Peyer's patch (tissue), 4 donors: ENCODE data around the gene PRKCI. TPM values are rescaled to one million over a fixed set of nuclear protein-coding genes. Genes with fewer than 3 reads are reported as not detected.
"Not testable (repeated sequence)": the region's sequence is repeated elsewhere in the genome, so short reads cannot be mapped to it uniquely, and the experiment has no call there.

Experiments used
- DNase-seq, 3 donors: peaks; one replicate each; pipeline ENCODE4 v3.0.0-alpha.2; 2017 to 2019
- H3K27ac ChIP-seq, 4 donors: fragments of 200-600 bp; sonication (generic); one replicate each; pipeline ENCODE4 v1.5.1; 2016 to 2019
- H3K27me3 ChIP-seq, 2 donors: fragments of 200-600 bp; sonication (generic); one replicate each; pipeline ENCODE4 v1.5.1; 2019
- H3K36me3 ChIP-seq, 3 donors: fragments of 200-600 bp; sonication (generic); one replicate each; pipeline ENCODE4 v1.5.1; 2016 to 2019
- H3K4me1 ChIP-seq, 4 donors: fragments of 200-600 bp; sonication (generic); one replicate each; pipeline ENCODE4 v1.5.1; 2016 to 2019
- H3K4me3 ChIP-seq, 4 donors: fragments of 200-600 bp; sonication (generic); 1 replicate in 3 of 4; 2 replicates in 1 of 4; pipeline ENCODE4 v1.5.1; 2016 to 2019; ENCODE audit warnings: mild to moderate bottlenecking in 1 of 4
- H3K9me3 ChIP-seq, 4 donors: fragments of 200-600 bp; sonication (generic); one replicate each; pipeline ENCODE4 v1.5.1; 2016 to 2019; ENCODE audit warnings: mild to moderate bottlenecking in 1 of 4
- CTCF ChIP-seq, 6 experiments: fragments of 450-650 bp in 4 of 6; fragments of 200-600 bp in 2 of 6; sonication (generic) in 1 of 6; IDR thresholded peaks; one replicate each; pipeline ENCODE4 v1.5.1; 2017 to 2019; ENCODE audit warnings: antibody characterized with exemption in 6 of 6, mild to moderate bottlenecking in 3 of 6, moderate library complexity in 1 of 6
- POLR2A ChIP-seq, 2 donors: fragments of 450-650 bp; IDR thresholded peaks; one replicate each; pipeline ENCODE4 v1.5.1; 2017; ENCODE audit warnings: antibody characterized with exemption in 2 of 2, mild to moderate bottlenecking in 2 of 2, moderate library complexity in 2 of 2
- total RNA-seq, 4 donors: library from RNA; depleted of rRNA; stranded (reverse); fragments of >200 nt; gene quantifications; one replicate each; pipeline ENCODE4 v1.1.0, GENCODE V29; 2016

PRKCI gene
- total RNA-seq, 4 donors from 2014 or later: 22.1 to 50.3 (median 43.5) TPM

GRCh38 chr3:170180908-170181885 is 41.0 kb upstream of the PRKCI start, which contains the start of gene PHC3:
TSS of gene PHC3 (minus strand) at chr3:170181733. CDS start at chr3:170181715, 18 bp downstream.
- TF ChIP-seq POLR2A (IDR thresholded peaks at IDR 0.05) (peak; percentile 53 to 70), CTCF (IDR thresholded peaks at IDR 0.05) (peak in 4 of 6 experiments; percentile 27 to 42 (median 34))
- H3K36me3 ChIP-seq: peaks cover 0 to 18% (median 0%) of the 10 kb centered on the region in 3 donors
- no peaks in the 10 kb centered on the region for H3K9me3 ChIP-seq
- peak; percentile 90 to 96 (median 93) for DNase-seq
- H3K27me3 ChIP-seq: no peaks in the 10 kb centered on the region
- H3K4me3 ChIP-seq: peak within 1 kb of the TSS; percentile 81 to 96 (median 86)
- H3K4me1 ChIP-seq: peaks cover 0 to 29% (median 6%) of the 10 kb centered on the region in 4 donors
- peak within 1 kb of the TSS; percentile 94 to 99 (median 96) for H3K27ac ChIP-seq

- TF ChIP-seq CTCF (IDR thresholded peaks at IDR 0.05) (no peak), POLR2A (IDR thresholded peaks at IDR 0.05) (no peak)
- no peak for DNase-seq
- Histone ChIP-seq H3K36me3 (no peaks in the 10 kb centered on the region), H3K4me1 (peaks cover 0 to 8% (median 0%) of the 10 kb centered on the region in 4 donors), H3K27me3 (no peaks in the 10 kb centered on the region), H3K4me3 (no peak overlapping the region), H3K9me3 (no peaks in the 10 kb centered on the region), H3K27ac (no peak overlapping the region)
Observed at GRCh38 chr3:170189398-170190256, 32.6 kb upstream of the PRKCI start.

GRCh38 chr3:170195759-170196158 is 26.5 kb upstream of the PRKCI start:
- not testable (repeated sequence) for H3K36me3 ChIP-seq, H3K4me3 ChIP-seq, DNase-seq, H3K27me3 ChIP-seq, H3K4me1 ChIP-seq, H3K27ac ChIP-seq, H3K9me3 ChIP-seq

- Histone ChIP-seq H3K4me1 (no peaks in the 10 kb centered on the region), H3K27ac (no peak overlapping the region), H3K9me3 (no peaks in the 10 kb centered on the region), H3K36me3 (no peaks in the 10 kb centered on the region), H3K27me3 (no peaks in the 10 kb centered on the region), H3K4me3 (no peak overlapping the region)
- no peak for TF ChIP-seq POLR2A (IDR thresholded peaks at IDR 0.05)
- no peak for TF ChIP-seq CTCF (IDR thresholded peaks at IDR 0.05)
- DNase-seq: no peak
Observed at GRCh38 chr3:170196833-170197232, 25.4 kb upstream of the PRKCI start.

- TF ChIP-seq CTCF (IDR thresholded peaks at IDR 0.05): no peak
- no peak for TF ChIP-seq POLR2A (IDR thresholded peaks at IDR 0.05)
- Histone ChIP-seq H3K9me3 (no peaks in the 10 kb centered on the region), H3K36me3 (no peaks in the 10 kb centered on the region), H3K4me1 (no peaks in the 10 kb centered on the region), H3K4me3 (no peak overlapping the region), H3K27me3 (no peaks in the 10 kb centered on the region), H3K27ac (no peak overlapping the region)
- no peak for DNase-seq
Observed at GRCh38 chr3:170200987-170201386, 21.2 kb upstream of the PRKCI start.
